ENCODE measurements around the gene EIF2S1. TPM values are rescaled to one million over a fixed set of nuclear protein-coding genes. Genes with fewer than 3 reads are reported as not detected.

The EIF2S1 gene
- total and polyA plus RNA-seq, 2 of the 13 experiments (the other 11 are each of a cell fraction or from before 2014, with no cell fraction given), result 49.1 to 246 TPM

DNA sequence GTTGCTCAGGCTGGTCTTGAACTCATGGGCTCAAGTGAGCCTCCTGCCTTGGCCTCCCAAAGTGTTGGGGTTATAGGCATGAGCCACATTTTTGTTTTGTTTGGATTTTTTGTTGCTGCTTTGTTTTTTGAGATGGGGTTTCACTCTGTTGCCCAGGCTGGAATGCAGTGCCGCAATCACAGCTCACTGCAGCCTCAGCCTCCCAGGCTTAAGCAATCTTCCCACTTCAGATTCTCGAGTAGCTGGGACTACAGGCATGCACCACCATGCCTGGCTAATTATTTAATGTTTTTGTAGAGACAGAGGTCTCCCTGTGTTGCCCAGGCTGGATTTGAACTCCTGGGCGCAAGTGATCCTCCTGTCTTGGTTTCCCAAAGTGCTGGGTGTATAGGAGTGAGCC, 57.5 kb downstream of the EIF2S1 start:
- DNase-seq (ENCODE audit: low spot score) (no peak), ATAC-seq (no peak), FAIRE-seq (no peak)
- Histone ChIP-seq H2AFZ (ENCODE audit: low read length) (no peak overlapping the region), H3K36me3 (replicated peaks in 1 of 2; ENCODE audit: control insufficient read depth in 1 of 2, insufficient read depth in 2 of 2, low read length in 2 of 2) (no peaks in the 10 kb centered on the region), H3K4me2 (ENCODE audit: low read depth, low read length) (no peak overlapping the region), H3K27me3 (ENCODE audit: control insufficient read depth in 1 of 2, insufficient read depth in 2 of 2, low read length in 2 of 2) (peaks cover 2 to 6% of the 10 kb centered on the region in 2 experiments; a peak in 3 of 5 replicates), H3K4me3 (replicated peaks in 1 of 3; ENCODE audit: insufficient read depth in 1 of 3, low read depth in 2 of 3, low read length in 3 of 3) (no peak overlapping the region), H3K4me1 (ENCODE audit: insufficient read depth, low read length) (peaks cover 10% of the 10 kb centered on the region; the same call in 1 of the 2 replicates), H3K27ac (ENCODE audit: extremely low read length, insufficient read depth, low read length) (no peak overlapping the region), H3K9ac (ENCODE audit: insufficient read depth, low read depth, low read length) (no peak overlapping the region), H3K79me2 (ENCODE audit: insufficient read depth, low read length) (no peaks in the 10 kb centered on the region), H3K9me3 (ENCODE audit: low read length) (no peaks in the 10 kb centered on the region), H4K20me1 (ENCODE audit: insufficient read depth, low read length) (no peaks in the 10 kb centered on the region)
- ChIA-PET POLR2A (no interaction called here), CTCF (ENCODE audit: low intra/inter-chr PET ratio, low total read pairs) (no interaction called here)
- in situ Hi-C loops (cut with HindIII; ENCODE audit: extremely low pct_ligation_motif_present, low pct_unique_long_range_greater_than_20kb) (no loop called here), intact Hi-C loops (cut with micrococcal nuclease; ENCODE audit: unreplicated experiment) (no loop called here)
- no TSS peak for BruUV-seq (replicated peaks)
- 0% methylated on average over 2 of the region's 3 CpGs for WGBS (ENCODE audit: low lambda C conversion rate)
- TF ChIP-seq GABPA (IDR thresholded peaks at IDR 0.05; ENCODE audit: low read depth, low read length), result no peak
- no peak for TF ChIP-seq GABPA (CRISPR knock-in tag; IDR thresholded peaks at IDR 0.05; ENCODE audit: low read depth)
- no peak for TF ChIP-seq GTF3A (CRISPR knock-in tag; conservative IDR thresholded peaks at IDR 0.05)
- TF ChIP-seq ZNF30 (CRISPR knock-in tag; IDR thresholded peaks at IDR 0.05), result no peak
- no peak for TF ChIP-seq SMARCE1 (IDR thresholded peaks at IDR 0.05; ENCODE audit: borderline replicate concordance)
- TF ChIP-seq ZNF296 (CRISPR knock-in tag; conservative IDR thresholded peaks at IDR 0.05), result no peak
- no peak for TF ChIP-seq GABPB1 (CRISPR knock-in tag; IDR thresholded peaks at IDR 0.05)
- TF ChIP-seq MXI1 (IDR thresholded peaks at IDR 0.05; ENCODE audit: borderline replicate concordance, low read depth, low read length), result no peak
- no peak for TF ChIP-seq MEIS1 (CRISPR knock-in tag; IDR thresholded peaks at IDR 0.05; ENCODE audit: borderline replicate concordance)
- no peak for TF ChIP-seq ZNF501 (CRISPR knock-in tag; IDR thresholded peaks at IDR 0.05)
- TF ChIP-seq ARNTL (CRISPR knock-in tag; IDR thresholded peaks at IDR 0.05), result no peak
- TF ChIP-seq ZNF879 (CRISPR knock-in tag; IDR thresholded peaks at IDR 0.05), result no peak
- no peak for TF ChIP-seq ZNF34 (CRISPR knock-in tag; IDR thresholded peaks at IDR 0.05; ENCODE audit: borderline replicate concordance)
- TF ChIP-seq YY1 (IDR thresholded peaks at IDR 0.05; ENCODE audit: insufficient read depth, insufficient replicate concordance, low read depth, low read length), result no peak
